HFFc6 (cell line): ENCODE data around the gene PRDM16. TPM values are rescaled to one million over a fixed set of nuclear protein-coding genes. Genes with fewer than 3 reads are reported as not detected.

Experiments used
- DNase-seq: peaks from one replicate; pipeline ENCODE4 v3.0.0-alpha.2; 2018
- H3K27ac Mint-ChIP-seq: 2 replicates; pipeline ENCODE4 v1.8.0; 2020; ENCODE audit warnings: mild to moderate bottlenecking, mixed read lengths
- H3K27me3 Mint-ChIP-seq: 2 replicates; pipeline ENCODE4 v1.8.0; 2021; ENCODE audit warnings: mild to moderate bottlenecking, moderate library complexity, mixed read lengths; ENCODE audit not compliant: insufficient read depth
- H3K36me3 Mint-ChIP-seq: 2 replicates; pipeline ENCODE4 v1.8.0; 2021; ENCODE audit warnings: low read depth, mixed read lengths
- H3K4me1 Mint-ChIP-seq: 2 replicates; pipeline ENCODE4 v1.8.0; 2020; ENCODE audit warnings: low read depth, mixed read lengths
- H3K4me3 Mint-ChIP-seq: 2 replicates; pipeline ENCODE4 v1.8.0; 2020; ENCODE audit warnings: mild to moderate bottlenecking, moderate library complexity, mixed read lengths
- H3K9me3 Mint-ChIP-seq: 2 replicates; pipeline ENCODE4 v1.8.0; 2020; ENCODE audit warnings: mild to moderate bottlenecking, mixed read lengths
- CTCF ChIP-seq: fragments of 200-600 bp; sonication (generic); IDR thresholded peaks from 2 replicates; pipeline ENCODE4 v1.5.0; 2021; ENCODE audit warnings: antibody characterized with exemption, mild to moderate bottlenecking
- total RNA-seq, 6 experiments: library from RNA; stranded (reverse); fragmentation: NEBNext Ultra II Directional; extraction: Animal tissue kit (Norgen Biotek cat#: 25700); gene quantifications; 2 replicates in 1 of 6; 3 replicates in 5 of 6; pipeline ENCODE4 v1.2.3, GENCODE V29; 2021

Gene PRDM16
- total RNA-seq, 6 experiments from 2014 or later = not detected

- no peak overlapping the region for H3K4me3 Mint-ChIP-seq
- H3K27me3 Mint-ChIP-seq = peaks cover 32% of the 10 kb centered on the region
- DNase-seq = no peak
- TF ChIP-seq CTCF = no peak
- no peak overlapping the region for H3K27ac Mint-ChIP-seq
- H3K9me3 Mint-ChIP-seq = no peaks in the 10 kb centered on the region
- peaks cover 14% of the 10 kb centered on the region for H3K4me1 Mint-ChIP-seq
- H3K36me3 Mint-ChIP-seq = no peaks in the 10 kb centered on the region
Observed at GRCh38 chr1:3355089-3355488, 286.1 kb downstream of the PRDM16 start.

GRCh38 chr1:3355894-3356826 lies 287.2 kb downstream of the PRDM16 start:
- Mint-ChIP-seq H3K27ac (no peak overlapping the region), H3K4me3 (no peak overlapping the region), H3K4me1 (peaks cover 14% of the 10 kb centered on the region), H3K9me3 (no peaks in the 10 kb centered on the region), H3K36me3 (no peaks in the 10 kb centered on the region), H3K27me3 (peaks cover 31% of the 10 kb centered on the region)
- no peak for TF ChIP-seq CTCF
- no peak for DNase-seq

- DNase-seq = no peak
- H3K36me3 Mint-ChIP-seq = no peaks in the 10 kb centered on the region
- H3K4me3 Mint-ChIP-seq = no peak overlapping the region
- no peak for TF ChIP-seq CTCF
- peaks cover 36% of the 10 kb centered on the region for H3K27me3 Mint-ChIP-seq
- no peaks in the 10 kb centered on the region for H3K9me3 Mint-ChIP-seq
- H3K27ac Mint-ChIP-seq = no peak overlapping the region
- peaks cover 14% of the 10 kb centered on the region for H3K4me1 Mint-ChIP-seq
Observed at GRCh38 chr1:3356827-3357460, 287.9 kb downstream of the PRDM16 start.

GRCh38 chr1:3357526-3358297 lies 288.7 kb downstream of the PRDM16 start:
- no peak overlapping the region for H3K4me3 Mint-ChIP-seq
- H3K27ac Mint-ChIP-seq = no peak overlapping the region
- H3K27me3 Mint-ChIP-seq = peaks cover 39% of the 10 kb centered on the region
- no peak for TF ChIP-seq CTCF
- H3K4me1 Mint-ChIP-seq = peaks cover 7% of the 10 kb centered on the region; the same call in 1 of the 2 replicates
- no peaks in the 10 kb centered on the region for H3K9me3 Mint-ChIP-seq
- no peaks in the 10 kb centered on the region for H3K36me3 Mint-ChIP-seq
- no peak for DNase-seq

GRCh38 chr1:3359351-3359750 lies 290.3 kb downstream of the PRDM16 start:
- no peak for DNase-seq
- Mint-ChIP-seq H3K9me3 (no peaks in the 10 kb centered on the region), H3K4me1 (peaks cover 5% of the 10 kb centered on the region; the same call in 1 of the 2 replicates), H3K27ac (no peak overlapping the region), H3K36me3 (no peaks in the 10 kb centered on the region), H3K4me3 (no peak overlapping the region), H3K27me3 (peaks cover 43% of the 10 kb centered on the region)
- no peak for TF ChIP-seq CTCF
